KG1 (cell line): ENCODE measurements around the gene SUSD4.

ENCODE experiments used
- DNase-seq: peaks from one replicate; lab custom pipeline; 2025; lab: John Stamatoyannopoulos, UW

Gene SUSD4

GRCh38 chr1:223358826-223359225, 5.2 kb downstream of the SUSD4 start:
- no peak for DNase-seq

GRCh38 chr1:223355699-223356098, 8.3 kb downstream of the SUSD4 start:
- no peak for DNase-seq

GRCh38 chr1:223353939-223354338, 10.0 kb downstream of the SUSD4 start:
- no peak for DNase-seq

- DNase-seq = no peak
Measured at GRCh38 chr1:223352944-223353343, 11.0 kb downstream of the SUSD4 start.

- DNase-seq = no peak
Measured at GRCh38 chr1:223350361-223350908, 13.5 kb downstream of the SUSD4 start.

- DNase-seq = no peak
Measured at GRCh38 chr1:223349241-223349640, 14.7 kb downstream of the SUSD4 start.

- no peak for DNase-seq
Measured at GRCh38 chr1:223348439-223348838, 15.5 kb downstream of the SUSD4 start.

GRCh38 chr1:223347583-223347982, 16.4 kb downstream of the SUSD4 start:
- DNase-seq = no peak

- no peak for DNase-seq
Measured at GRCh38 chr1:223346311-223346710, 17.7 kb downstream of the SUSD4 start.

- no peak for DNase-seq
Measured at GRCh38 chr1:223345720-223346119, 18.3 kb downstream of the SUSD4 start.

GRCh38 chr1:223344491-223344890, 19.5 kb downstream of the SUSD4 start:
- DNase-seq = no peak

- no peak for DNase-seq
Measured at GRCh38 chr1:223343692-223344091, 20.3 kb downstream of the SUSD4 start.

- no peak for DNase-seq
Measured at GRCh38 chr1:223341121-223341520, 22.9 kb downstream of the SUSD4 start.

GRCh38 chr1:223340637-223341036, 23.3 kb downstream of the SUSD4 start:
- DNase-seq = no peak

GRCh38 chr1:223339861-223340260, 24.1 kb downstream of the SUSD4 start:
- DNase-seq = no peak

- no peak for DNase-seq
Measured at GRCh38 chr1:223338811-223339746, 24.9 kb downstream of the SUSD4 start.

GRCh38 chr1:223337174-223337869, 26.7 kb downstream of the SUSD4 start:
- DNase-seq = no peak

- DNase-seq = no peak
Measured at GRCh38 chr1:223334156-223334555, 29.8 kb downstream of the SUSD4 start.

- no peak for DNase-seq
Measured at GRCh38 chr1:223332997-223333396, 31.0 kb downstream of the SUSD4 start.

- no peak for DNase-seq
Measured at GRCh38 chr1:223331929-223332328, 32.0 kb downstream of the SUSD4 start.

GRCh38 chr1:223331301-223331700, 32.7 kb downstream of the SUSD4 start:
- DNase-seq = no peak

- no peak for DNase-seq
Measured at GRCh38 chr1:223330466-223330865, 33.5 kb downstream of the SUSD4 start.
